Fibroblast of gingiva (primary cell): ENCODE measurements around the gene MAML3.

Experiments used
- DNase-seq: peaks from one replicate; pipeline ENCODE4 v3.0.0-alpha.2; 2011; ENCODE audit warnings: low read depth

Gene MAML3

DNA sequence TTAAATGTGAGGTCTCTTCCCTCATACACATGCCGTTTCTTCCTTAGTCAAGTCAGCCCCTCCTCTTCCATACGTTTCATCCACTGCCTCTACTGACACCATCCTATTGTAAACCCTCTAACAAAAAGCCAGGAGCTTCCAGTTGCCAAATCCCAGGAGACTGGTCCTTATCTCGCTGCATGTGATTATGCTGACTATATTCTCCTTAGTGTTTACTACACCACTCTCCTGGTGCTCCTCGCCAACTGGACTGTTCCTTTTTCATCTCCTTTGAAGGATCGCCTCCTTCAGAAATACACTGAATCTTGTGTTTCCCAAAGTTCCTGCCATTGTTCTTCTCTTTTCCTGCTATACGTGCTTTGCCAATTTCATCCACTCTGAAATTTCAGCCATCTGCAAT lies 27.7 kb downstream of the MAML3 start:
- no peak for DNase-seq

DNA sequence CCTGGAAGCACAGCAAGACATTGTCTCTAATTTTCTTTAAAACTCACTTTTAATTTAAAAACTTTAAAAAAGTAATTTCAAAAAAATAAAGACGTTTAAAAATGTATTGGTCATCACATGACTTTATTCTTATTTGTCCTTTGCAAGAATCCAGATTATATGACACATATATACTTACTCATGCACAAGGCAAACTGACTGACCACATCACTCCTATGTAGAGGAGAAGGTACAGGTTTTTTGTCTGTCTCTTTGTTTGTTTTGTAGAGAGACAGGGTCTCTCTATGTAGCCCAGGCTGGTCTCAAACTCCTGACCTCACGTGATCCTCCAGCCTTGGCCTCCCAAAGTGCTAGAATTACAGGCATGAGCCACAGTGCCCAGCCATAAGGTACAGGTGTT lies 28.6 kb downstream of the MAML3 start:
- no peak for DNase-seq

DNA sequence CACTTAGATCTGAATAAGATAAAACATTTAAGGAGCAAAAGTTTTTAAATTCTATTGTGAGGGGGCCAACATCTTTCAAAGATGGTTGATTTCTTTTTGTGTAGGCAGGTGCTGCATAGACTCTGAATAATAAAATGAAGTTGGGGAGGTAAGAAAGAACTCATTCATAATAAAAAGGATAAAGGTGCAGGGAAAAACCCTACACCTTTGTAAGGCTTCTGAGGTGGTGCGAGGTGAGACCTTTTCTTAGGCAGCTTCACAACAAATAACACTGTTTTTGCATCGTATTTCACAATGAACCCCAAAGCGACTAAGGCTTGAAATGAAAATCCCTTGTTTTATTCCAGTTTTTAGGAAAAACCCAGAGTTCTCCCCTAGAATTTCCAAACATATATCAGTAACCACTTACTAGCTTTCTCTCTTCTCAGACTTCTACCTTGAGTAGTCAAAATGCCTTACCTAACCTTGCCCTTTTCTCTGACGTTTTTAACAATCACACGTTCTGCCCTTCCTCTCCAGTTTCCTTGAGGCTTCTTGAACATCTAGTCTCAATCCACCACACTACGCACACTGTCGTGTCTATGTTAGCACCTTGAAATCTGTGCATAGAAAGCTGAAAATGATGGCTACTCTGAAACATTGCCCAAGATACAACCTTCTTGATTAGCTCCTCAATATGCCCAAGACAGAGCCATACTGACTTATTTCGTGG lies 30.2 kb downstream of the MAML3 start:
- no peak for DNase-seq

DNA sequence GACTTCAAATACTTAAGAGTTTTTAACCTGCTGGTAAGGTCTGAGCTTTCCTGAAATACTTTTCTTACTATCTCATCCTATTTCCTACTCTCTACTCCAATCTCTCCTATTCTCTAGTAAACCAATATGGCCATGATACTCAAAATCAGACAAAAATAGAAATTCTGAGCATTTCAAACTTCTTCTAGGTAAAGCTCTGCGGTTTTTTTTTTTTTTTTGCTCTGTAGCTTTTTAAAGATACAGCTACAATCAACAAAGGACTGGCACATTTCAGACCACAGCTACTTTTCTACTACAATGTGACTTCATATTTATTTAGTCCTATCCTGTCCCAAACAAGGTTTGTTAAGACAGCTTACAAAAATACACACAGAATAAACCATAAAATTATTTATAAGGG lies 31.1 kb downstream of the MAML3 start:
- no peak for DNase-seq

DNA sequence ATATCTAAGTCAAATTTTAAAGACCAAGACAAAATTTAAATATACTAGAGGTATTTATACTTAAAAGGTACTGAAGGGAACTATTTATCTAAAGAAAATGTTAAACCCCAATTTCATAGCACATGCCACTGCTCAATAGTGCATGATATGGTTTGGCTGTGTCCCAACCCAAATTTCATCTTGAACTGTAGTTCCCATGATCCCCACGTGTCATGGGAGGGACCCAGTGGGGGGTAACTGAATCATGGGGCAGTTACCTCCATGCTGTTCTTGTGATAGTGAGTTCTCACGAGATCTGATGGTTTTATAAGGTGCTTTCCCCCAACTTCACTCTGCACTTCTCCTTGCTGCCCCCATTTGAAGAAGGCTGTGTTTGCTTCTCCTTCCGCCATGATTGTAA lies 32.3 kb downstream of the MAML3 start:
- no peak for DNase-seq

DNA sequence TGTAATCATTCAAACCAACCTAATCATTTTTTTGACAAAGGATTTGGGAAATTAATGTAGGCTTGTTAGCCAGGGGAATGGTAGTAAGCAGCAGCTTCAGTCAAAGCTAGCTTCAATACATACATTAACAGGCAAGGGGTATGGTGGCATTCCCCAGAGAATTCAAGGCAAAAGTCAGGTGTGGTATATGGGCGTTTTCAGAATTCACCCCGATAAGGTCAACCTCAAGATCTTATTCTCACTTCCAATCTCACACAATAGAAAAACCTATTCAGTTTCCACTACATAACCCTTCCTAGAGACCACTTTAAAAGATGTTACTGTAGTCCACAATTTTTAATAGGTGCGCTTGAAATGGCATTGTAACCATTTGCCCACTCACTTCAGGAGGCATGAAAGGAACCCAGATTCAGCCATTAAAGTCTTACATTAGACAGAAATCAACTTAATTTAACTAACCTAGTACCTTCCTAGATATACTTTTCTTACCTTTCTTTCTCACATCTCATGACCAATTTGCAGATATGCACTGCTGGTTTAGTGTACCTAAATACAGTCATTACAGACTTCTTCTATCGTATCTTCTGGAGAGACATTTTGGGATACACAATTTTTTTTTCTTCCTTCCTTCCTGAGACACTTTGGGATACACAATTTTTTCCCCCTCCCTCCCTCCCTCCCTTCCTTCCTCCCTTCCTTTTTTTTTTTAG lies 34.9 kb downstream of the MAML3 start:
- no peak for DNase-seq

GRCh38 chr4:140117947-140118346 lies 36.0 kb downstream of the MAML3 start:
- no peak for DNase-seq

- no peak for DNase-seq
Measured at GRCh38 chr4:140116442-140117104, 37.4 kb downstream of the MAML3 start.

DNA sequence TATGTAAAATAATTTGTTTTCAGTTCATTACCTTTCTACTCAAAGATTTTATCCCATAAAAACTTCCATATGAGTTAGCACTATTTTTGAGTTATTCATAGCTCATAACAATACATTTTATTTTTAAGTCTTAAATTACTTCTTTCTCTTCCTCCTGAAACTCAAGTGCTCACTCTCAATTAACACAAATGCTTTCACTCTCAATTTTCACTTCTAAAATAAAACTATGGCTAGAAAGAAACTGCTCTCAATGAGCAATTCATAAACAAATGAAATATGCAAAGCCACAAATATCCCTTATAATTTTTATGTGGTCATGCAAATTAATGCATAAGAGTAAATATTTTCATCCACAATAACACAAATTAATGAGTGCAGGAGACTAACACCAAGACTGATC lies 38.8 kb downstream of the MAML3 start:
- no peak for DNase-seq

- DNase-seq = no peak
Measured at GRCh38 chr4:140113653-140114052, 40.3 kb downstream of the MAML3 start.

DNA sequence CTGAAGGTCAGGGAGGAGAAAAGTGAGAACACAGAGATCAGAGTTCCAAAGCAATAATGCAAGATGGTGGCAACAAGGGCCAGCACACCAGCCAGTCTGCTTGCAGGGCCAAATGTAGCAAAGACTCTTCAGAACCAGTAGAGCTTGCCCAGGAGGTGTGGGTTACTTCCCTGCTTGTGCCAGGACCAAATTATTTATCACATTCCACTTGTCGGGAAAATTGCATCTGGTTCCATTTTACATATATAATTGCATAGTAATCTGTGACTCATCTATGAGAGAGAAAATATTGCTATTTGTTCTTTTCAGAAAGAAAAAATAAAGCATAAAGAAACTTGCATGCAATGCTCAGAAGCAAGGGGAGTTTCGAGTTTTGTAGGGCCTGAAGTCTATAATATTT lies 41.4 kb downstream of the MAML3 start:
- DNase-seq = peak; percentile 90

GRCh38 chr4:140111256-140111655 lies 42.7 kb downstream of the MAML3 start:
- no peak for DNase-seq

DNA sequence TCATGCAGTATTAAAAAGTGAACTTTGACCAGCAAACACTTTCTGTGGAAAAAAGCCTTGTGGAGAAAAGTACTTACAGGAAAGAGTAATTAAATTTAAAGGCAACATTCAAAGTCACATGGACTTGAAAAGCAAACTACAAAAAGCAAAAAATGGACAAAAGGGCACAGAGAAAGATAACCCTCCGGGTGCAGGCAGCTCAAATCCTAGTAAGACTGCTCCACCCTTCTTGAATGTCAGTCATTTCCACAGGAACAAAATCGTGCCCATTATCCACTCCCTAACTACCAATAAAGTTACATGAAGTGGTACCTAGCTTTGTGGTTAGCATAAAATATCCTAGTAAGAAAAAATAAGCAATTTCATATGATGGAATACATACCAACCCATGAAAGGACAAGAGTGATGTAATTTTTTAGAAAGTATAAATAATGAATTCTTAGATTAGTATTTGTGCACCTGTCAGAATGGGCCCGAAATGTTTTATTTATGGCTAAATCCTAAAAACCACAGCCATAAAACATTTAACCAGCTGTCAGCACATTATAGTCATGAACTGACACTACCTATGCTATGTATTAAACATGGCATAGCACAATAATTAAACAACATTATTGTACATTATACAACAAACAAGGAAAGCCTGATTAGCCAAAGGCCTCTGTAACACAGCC lies 43.3 kb downstream of the MAML3 start:
- DNase-seq = no peak

DNA sequence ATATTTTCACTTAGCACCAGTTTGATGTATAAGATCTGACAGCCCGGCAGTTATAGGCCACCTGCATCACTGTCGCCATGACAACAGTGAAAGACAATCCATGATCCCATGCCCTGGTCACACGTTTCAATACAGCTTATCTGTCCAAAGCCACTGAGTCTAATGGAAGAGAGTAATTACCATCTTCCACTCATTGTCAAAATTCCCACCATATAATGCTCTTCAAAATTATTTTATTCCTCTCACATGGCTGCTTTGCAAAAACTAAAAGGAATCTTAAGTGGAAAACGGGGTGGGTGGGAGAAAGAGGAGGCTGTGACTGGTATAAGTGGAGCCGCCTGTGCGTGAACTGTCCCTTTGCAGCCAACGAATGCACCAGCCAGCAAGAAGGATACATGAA lies 44.2 kb downstream of the MAML3 start:
- no peak for DNase-seq

DNA sequence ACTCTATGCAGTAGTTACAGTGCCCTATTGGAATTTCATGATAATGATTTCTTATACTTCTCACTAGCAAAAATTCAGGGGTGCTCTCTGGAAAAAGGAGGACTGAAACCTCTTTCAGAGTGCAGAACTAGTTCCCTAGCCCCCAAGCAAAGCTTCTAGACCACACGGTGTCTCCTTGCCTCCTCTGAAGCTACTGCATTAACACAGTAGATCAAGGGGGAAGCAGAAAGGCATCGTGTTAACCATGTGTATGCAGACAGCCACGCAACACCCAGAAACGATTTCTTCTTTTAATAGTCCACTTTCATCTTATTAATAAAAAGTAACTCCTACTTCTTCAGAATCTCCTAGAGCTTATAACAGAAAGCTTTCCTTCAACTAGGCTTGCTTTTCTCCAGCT lies 44.7 kb downstream of the MAML3 start:
- DNase-seq = no peak

DNA sequence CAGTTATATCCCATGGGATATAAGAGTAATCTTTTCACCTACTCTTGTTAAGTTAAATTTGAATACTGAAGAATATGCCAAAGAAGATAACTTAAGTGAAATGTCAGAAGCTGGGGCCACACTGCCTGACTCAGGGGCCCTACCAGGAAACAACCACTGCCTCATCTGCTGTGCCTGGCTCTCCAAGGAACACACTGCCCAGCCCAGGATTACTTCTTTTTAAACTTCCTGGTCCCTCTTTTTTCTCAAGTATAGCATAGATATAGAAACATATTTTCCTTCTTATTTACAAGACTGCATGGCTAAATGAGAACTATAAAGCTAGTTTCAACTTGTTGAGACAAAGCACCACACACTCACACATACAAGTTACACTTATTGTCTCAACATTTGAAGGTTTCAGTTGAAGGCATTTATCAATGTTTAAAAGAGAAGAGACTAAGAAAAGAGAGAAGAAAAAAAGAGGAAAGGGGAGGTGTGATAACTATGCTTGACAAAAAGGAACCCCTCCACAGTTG lies 45.2 kb downstream of the MAML3 start:
- DNase-seq = no peak

GRCh38 chr4:140108243-140108642 lies 45.7 kb downstream of the MAML3 start:
- no peak for DNase-seq

DNA sequence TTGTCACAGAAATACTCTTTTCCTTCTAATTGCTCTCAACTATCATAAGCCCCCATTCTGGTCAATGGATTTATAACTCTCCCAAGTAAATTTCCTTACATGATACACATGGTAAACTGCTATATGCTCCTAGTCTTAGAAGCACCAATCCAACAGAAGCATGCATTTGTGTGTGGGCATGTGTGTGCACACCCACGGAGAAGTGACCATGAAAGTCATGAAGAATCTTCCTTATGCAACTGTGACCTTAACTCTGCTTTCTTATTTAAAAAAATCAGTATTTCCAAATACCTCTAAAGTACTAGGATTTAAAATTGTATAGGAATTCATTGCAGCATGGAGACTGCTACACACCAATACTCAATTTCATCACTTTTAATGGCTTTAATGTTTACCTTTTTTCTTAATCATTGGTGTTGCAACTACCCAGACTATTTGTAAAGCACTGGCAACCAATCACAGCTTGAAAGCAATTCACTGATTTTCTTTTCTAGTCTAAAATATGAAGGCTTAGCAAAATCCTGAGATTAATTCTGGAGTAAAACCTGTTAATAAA lies 47.6 kb downstream of the MAML3 start:
- peak; percentile 58 for DNase-seq

DNA sequence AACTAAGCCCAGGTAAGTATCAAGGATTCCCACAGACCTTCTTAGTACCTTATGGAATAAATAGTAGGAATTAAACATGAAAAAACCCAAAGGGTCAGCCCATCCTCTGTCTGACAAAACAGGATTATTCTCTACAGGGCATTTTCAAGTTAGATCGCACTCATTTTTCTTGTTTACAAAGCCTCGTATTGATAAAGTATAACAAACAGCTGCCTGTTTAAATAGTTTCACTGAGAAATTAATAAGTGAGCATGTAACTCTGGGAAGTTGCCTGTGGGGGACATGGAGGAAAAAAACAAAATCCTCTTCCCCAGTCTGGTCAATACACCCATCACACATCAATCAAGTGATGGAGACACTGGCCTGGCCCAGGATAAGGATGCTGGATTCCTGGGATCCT lies 48.5 kb downstream of the MAML3 start:
- no peak for DNase-seq

- DNase-seq = peak; percentile 36
Measured at GRCh38 chr4:140103676-140104075, 50.3 kb downstream of the MAML3 start.

DNA sequence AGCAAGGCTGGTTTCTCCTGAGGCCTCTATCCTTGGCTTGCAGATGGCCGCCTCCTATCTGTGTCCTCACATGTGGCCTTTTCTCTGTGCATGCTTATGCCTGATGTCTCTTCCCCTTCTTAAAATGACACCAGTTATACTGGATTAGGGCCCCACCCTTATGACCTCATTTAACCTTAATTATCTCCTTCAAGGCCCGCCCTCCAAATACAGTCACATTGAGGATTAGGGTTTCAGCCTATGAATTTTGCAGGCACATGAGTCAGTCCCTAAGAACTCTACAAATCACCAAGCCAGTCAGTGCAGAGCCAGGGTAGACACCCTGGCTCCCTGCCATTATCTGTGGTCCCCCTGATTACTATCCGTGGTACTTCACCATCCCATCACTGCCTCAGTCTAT lies 51.6 kb downstream of the MAML3 start:
- DNase-seq = no peak

- DNase-seq = peak; percentile 37
Measured at GRCh38 chr4:140100771-140101170, 53.2 kb downstream of the MAML3 start.
